Astrocyte of the cerebellum (primary cell): Measurements from ENCODE around the gene NXPH2.

Experiments
- DNase-seq: peaks from one replicate; pipeline ENCODE4 v3.0.0-alpha.2; 2011; ENCODE audit warnings: low read depth
- H3K4me3 ChIP-seq: 2 replicates; pipeline ENCODE4 v1.5.1; 2011; ENCODE audit warnings: mild to moderate bottlenecking, low read depth, low read length, moderate library complexity
- CTCF ChIP-seq: IDR thresholded peaks from 2 replicates; pipeline ENCODE4 v1.5.1; 2012; ENCODE audit warnings: low read length, low read depth, moderate library complexity, mild to moderate bottlenecking; ENCODE audit errors: missing control alignments
- in situ Hi-C: cut with HindIII; loops from 2 replicates; pipeline ENCODE4 v1.10.0; 2017; ENCODE audit warnings: low sequenced_read_pairs

The NXPH2 gene

GRCh38 chr2:138724729-138725459 is 55.3 kb downstream of the NXPH2 start:
- DNase-seq, result no peak
- H3K4me3 ChIP-seq, result no peak overlapping the region
- TF ChIP-seq CTCF, result no peak
- in situ Hi-C loops, result no loop called here

GRCh38 chr2:138724327-138724726 is 55.9 kb downstream of the NXPH2 start:
- TF ChIP-seq CTCF, result no peak
- in situ Hi-C loops, result no loop called here
- H3K4me3 ChIP-seq, result no peak overlapping the region
- peak; percentile 46 for DNase-seq

GRCh38 chr2:138723196-138723987 is 56.8 kb downstream of the NXPH2 start:
- no peak for DNase-seq

DNA sequence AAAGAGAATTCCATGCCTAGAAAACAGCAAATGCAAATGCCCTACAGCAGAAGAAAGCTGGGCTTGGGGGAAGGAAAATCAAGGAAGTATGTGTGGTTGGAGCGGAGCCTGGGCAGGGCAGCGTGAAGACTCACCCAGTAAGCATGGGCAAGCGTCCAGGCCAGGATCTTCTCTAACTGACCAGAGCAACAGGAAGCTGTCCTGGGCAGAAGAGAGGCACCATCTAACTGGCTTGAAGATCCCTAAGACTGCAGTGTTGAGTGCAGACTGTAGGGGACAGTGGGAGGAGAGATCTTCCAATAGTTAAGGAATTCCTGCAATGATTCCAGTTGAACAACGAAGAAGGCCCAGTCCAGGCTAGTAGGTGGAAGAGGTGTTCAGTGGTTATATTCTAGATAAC is 57.9 kb downstream of the NXPH2 start:
- DNase-seq, result no peak
- H3K4me3 ChIP-seq, result no peak overlapping the region
- TF ChIP-seq CTCF, result no peak
- in situ Hi-C loops, result no loop called here

More at GRCh38 chr2:138723196-138723987, 56.8 kb downstream of the NXPH2 start:
- in situ Hi-C loops, result no loop called here
- H3K4me3 ChIP-seq, result no peak overlapping the region
- TF ChIP-seq CTCF, result no peak

DNA sequence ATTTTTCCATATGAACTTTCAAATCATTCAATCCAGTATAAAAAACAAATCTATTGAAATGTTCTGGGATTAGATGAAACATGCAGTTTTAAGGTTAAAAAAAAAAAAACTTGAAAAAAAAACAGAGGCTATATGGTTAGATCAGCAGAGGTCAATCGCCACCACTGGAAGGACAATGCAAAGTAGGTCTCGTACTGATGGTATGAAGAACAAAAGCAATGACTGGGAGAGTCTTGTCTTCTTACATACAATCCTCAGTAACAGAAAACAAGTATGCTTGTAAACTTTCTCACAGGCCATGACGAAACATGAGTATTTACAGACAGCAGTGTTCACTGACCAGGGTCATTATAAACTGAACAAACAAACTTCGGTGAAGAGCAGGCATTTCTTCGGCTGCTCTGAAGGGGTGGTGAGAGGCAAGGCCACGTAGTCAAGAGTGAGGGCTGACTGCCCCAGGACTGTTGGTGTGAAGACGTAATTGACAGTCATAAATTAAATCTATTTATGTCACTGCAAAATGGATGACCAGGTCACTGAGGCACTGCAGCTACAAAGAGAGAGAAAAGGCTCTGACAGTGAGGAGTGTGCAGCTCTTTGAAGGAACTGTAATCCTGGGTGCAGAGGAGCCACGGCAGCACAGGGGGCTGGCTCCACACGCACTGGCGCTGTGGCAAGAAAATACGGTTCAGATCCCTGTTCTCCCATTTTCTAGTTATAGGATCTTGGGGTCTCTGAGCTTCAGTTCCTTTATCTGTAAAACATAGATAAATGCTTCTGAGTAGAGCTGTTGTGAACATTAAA is 60.0 kb downstream of the NXPH2 start:
- H3K4me3 ChIP-seq, result no peak overlapping the region
- no peak for TF ChIP-seq CTCF
- no peak for DNase-seq
- in situ Hi-C loops, result no loop called here

- H3K4me3 ChIP-seq, result no peak overlapping the region
- DNase-seq, result no peak
- in situ Hi-C loops, result no loop called here
- no peak for TF ChIP-seq CTCF
Observed at GRCh38 chr2:138718405-138718804, 61.8 kb downstream of the NXPH2 start.
